SK-N-SH treated with all-trans-retinoic acid at 6 μM for 48 hours (cell line): ENCODE results near the gene AUH.

Experiments
- ATAC-seq: fragments of 200-7000 bp; cut with Tn5 transposase; 3 replicates; pipeline ENCODE4 v1.9.1; 2020; ENCODE audit warnings: mild to moderate bottlenecking, moderate library complexity
- ARNTL ChIP-seq: fragments of 450-650 bp; formaldehyde crosslinking; IDR thresholded peaks from 2 replicates; pipeline ENCODE4 v1.5.0; 2020; ENCODE audit warnings: low read depth, mild to moderate bottlenecking, moderate library complexity, borderline replicate concordance
- BACH2 ChIP-seq: fragments of 250-450 bp; sonication (Bioruptor Pico); IDR thresholded peaks from 2 replicates; pipeline ENCODE4 v1.9.0; 2021; ENCODE audit warnings: mild to moderate bottlenecking, borderline replicate concordance
- ESRRG ChIP-seq: fragments of 250-450 bp; sonication (Bioruptor Pico); IDR thresholded peaks from 2 replicates; pipeline ENCODE4 v1.6.1; 2021; ENCODE audit warnings: mild to moderate bottlenecking
- ISL1 ChIP-seq: fragments of 250-450 bp; sonication (Bioruptor Pico); IDR thresholded peaks from 2 replicates; pipeline ENCODE4 v2.1.2; 2022; ENCODE audit warnings: mild to moderate bottlenecking, moderate library complexity
- OSR1 ChIP-seq: fragments of 250-450 bp; sonication (Bioruptor Pico); IDR thresholded peaks from 2 replicates; pipeline ENCODE4 v1.8.0; 2022; ENCODE audit warnings: moderate library complexity, mild to moderate bottlenecking, inconsistent platforms
- PPARA ChIP-seq: fragments of 250-450 bp; sonication (Bioruptor Pico); IDR thresholded peaks from 2 replicates; pipeline ENCODE4 v1.5.0; 2020; ENCODE audit warnings: mild to moderate bottlenecking, borderline replicate concordance
- RARB ChIP-seq: fragments of 250-450 bp; sonication (Bioruptor Pico); IDR thresholded peaks from 2 replicates; pipeline ENCODE4 v1.8.0; 2021; ENCODE audit warnings: mild to moderate bottlenecking, moderate library complexity
- SNAI2 ChIP-seq: fragments of 250-450 bp; sonication (Bioruptor Pico); IDR thresholded peaks from 2 replicates; pipeline ENCODE4 v1.5.0; 2020; ENCODE audit warnings: mild to moderate bottlenecking, moderate library complexity
- TCF4 ChIP-seq: fragments of 250-450 bp; sonication (Bioruptor Pico); IDR thresholded peaks from 2 replicates; pipeline ENCODE4 v1.8.0; 2021; ENCODE audit warnings: mild to moderate bottlenecking, moderate library complexity, borderline replicate concordance
- TOX ChIP-seq: fragments of 250-450 bp; sonication (Bioruptor Pico); IDR thresholded peaks from 2 replicates; pipeline ENCODE4 v1.8.0; 2021; ENCODE audit warnings: mild to moderate bottlenecking, moderate library complexity, borderline replicate concordance
- ZC3H10 ChIP-seq: fragments of 250-450 bp; sonication (Bioruptor Pico); IDR thresholded peaks from 2 replicates; pipeline ENCODE4 v1.5.1; 2021; ENCODE audit warnings: mild to moderate bottlenecking, moderate library complexity
- ZFP3 ChIP-seq: fragments of 250-450 bp; sonication (Bioruptor Pico); IDR thresholded peaks from 2 replicates; pipeline ENCODE4 v1.5.0; 2020; ENCODE audit warnings: mild to moderate bottlenecking, moderate library complexity
- ZFP30 ChIP-seq: fragments of 450-650 bp; formaldehyde crosslinking; IDR thresholded peaks from 2 replicates; pipeline ENCODE4 v1.5.0; 2022; ENCODE audit warnings: mild to moderate bottlenecking, moderate library complexity
- ZNF565 ChIP-seq: fragments of 450-650 bp; formaldehyde crosslinking; conservative IDR thresholded peaks from 2 replicates; pipeline ENCODE4 v1.5.0; 2020; ENCODE audit warnings: low read depth, mild to moderate bottlenecking, moderate library complexity
- ZNF70 ChIP-seq: fragments of 450-650 bp; formaldehyde crosslinking; IDR thresholded peaks from 2 replicates; pipeline ENCODE4 v1.5.0; 2020; ENCODE audit warnings: mild to moderate bottlenecking, moderate library complexity
- ZNF8 ChIP-seq: fragments of 450-650 bp; formaldehyde crosslinking; IDR thresholded peaks from 2 replicates; pipeline ENCODE4 v1.5.0; 2020; ENCODE audit warnings: mild to moderate bottlenecking, moderate library complexity
- TF ChIP-seq, protein P1 (sequence below): fragments of 250-450 bp; sonication (Bioruptor Pico); IDR thresholded peaks from 2 replicates; pipeline ENCODE4 v1.5.0; 2020; ENCODE audit warnings: mild to moderate bottlenecking, moderate library complexity
- TF ChIP-seq, protein P2 (sequence below): fragments of 250-450 bp; sonication (Bioruptor Pico); IDR thresholded peaks from 2 replicates; pipeline ENCODE4 v1.5.1; 2021; ENCODE audit warnings: mild to moderate bottlenecking, moderate library complexity
- TF ChIP-seq, protein P3 (sequence below): fragments of 250-450 bp; sonication (Bioruptor Pico); IDR thresholded peaks from 2 replicates; pipeline ENCODE4 v1.8.0; 2021; ENCODE audit warnings: low read depth, mild to moderate bottlenecking, moderate library complexity, borderline replicate concordance
- TF ChIP-seq, protein P4 (sequence below): fragments of 250-450 bp; sonication (Bioruptor Pico); IDR thresholded peaks from 2 replicates; pipeline ENCODE4 v1.5.1; 2020; ENCODE audit warnings: low read depth, mild to moderate bottlenecking, moderate library complexity
- TF ChIP-seq, protein P5 (sequence below): fragments of 250-450 bp; sonication (Bioruptor Pico); IDR thresholded peaks from 2 replicates; pipeline ENCODE4 v1.8.0; 2020; ENCODE audit warnings: mild to moderate bottlenecking, moderate library complexity, borderline replicate concordance

AUH gene

DNA sequence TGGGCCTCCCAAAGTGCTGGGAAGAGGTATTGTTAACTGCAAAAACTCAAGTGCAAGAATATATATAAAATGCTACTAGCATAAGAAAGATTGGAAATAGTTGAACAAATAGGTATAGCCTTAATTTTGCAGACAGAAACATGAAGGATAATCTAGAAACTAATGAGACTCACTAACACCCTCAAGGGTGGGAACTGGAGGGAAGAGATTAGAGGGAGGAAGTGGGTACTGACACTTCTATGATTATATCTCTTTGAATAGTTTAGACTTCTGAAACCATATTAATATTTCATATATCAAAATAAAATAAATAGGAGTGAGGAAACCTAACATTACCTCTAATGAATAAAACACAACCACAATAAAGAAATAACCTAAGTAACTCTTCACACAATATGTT is 23.0 kb downstream of the AUH start:
- TF ChIP-seq, protein P1, sequence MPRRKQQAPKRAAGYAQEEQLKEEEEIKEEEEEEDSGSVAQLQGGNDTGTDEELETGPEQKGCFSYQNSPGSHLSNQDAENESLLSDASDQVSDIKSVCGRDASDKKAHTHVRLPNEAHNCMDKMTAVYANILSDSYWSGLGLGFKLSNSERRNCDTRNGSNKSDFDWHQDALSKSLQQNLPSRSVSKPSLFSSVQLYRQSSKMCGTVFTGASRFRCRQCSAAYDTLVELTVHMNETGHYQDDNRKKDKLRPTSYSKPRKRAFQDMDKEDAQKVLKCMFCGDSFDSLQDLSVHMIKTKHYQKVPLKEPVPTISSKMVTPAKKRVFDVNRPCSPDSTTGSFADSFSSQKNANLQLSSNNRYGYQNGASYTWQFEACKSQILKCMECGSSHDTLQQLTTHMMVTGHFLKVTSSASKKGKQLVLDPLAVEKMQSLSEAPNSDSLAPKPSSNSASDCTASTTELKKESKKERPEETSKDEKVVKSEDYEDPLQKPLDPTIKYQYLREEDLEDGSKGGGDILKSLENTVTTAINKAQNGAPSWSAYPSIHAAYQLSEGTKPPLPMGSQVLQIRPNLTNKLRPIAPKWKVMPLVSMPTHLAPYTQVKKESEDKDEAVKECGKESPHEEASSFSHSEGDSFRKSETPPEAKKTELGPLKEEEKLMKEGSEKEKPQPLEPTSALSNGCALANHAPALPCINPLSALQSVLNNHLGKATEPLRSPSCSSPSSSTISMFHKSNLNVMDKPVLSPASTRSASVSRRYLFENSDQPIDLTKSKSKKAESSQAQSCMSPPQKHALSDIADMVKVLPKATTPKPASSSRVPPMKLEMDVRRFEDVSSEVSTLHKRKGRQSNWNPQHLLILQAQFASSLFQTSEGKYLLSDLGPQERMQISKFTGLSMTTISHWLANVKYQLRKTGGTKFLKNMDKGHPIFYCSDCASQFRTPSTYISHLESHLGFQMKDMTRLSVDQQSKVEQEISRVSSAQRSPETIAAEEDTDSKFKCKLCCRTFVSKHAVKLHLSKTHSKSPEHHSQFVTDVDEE (CRISPR knock-in tag) = no peak
- TF ChIP-seq ZFP30 (CRISPR knock-in tag) (no peak), ISL1 (no peak), PPARA (no peak), ZNF70 (CRISPR knock-in tag) (no peak), ZNF565 (no peak)
- TF ChIP-seq, protein P2, sequence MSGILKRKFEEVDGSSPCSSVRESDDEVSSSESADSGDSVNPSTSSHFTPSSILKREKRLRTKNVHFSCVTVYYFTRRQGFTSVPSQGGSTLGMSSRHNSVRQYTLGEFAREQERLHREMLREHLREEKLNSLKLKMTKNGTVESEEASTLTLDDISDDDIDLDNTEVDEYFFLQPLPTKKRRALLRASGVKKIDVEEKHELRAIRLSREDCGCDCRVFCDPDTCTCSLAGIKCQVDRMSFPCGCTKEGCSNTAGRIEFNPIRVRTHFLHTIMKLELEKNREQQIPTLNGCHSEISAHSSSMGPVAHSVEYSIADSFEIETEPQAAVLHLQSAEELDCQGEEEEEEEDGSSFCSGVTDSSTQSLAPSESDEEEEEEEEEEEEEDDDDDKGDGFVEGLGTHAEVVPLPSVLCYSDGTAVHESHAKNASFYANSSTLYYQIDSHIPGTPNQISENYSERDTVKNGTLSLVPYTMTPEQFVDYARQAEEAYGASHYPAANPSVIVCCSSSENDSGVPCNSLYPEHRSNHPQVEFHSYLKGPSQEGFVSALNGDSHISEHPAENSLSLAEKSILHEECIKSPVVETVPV = no peak
- ATAC-seq = no peak

DNA sequence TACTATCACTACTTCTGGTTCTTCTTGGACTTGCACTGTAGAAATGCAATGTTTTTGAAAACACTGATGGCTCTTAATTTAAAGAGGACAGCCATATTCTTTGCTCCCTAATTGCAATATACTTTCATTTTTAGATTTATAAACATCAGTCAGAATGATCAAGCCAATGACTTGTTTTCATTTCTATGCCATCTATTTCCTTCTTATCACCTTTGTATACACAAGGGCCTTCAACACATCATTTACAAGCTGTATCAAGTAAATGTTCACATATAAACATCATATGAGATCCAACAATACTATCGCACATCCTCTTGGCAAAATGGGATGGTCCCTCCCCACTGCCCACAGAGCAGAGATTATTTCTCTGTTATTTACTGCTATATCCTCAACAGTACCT is 24.9 kb downstream of the AUH start:
- ATAC-seq = no peak
- TF ChIP-seq SNAI2 (no peak), RARB (CRISPR knock-in tag) (no peak), OSR1 (no peak), TCF4 (CRISPR knock-in tag) (no peak), ZNF565 (no peak), ZFP3 (CRISPR knock-in tag) (no peak), TOX (no peak), ESRRG (no peak), ZC3H10 (CRISPR knock-in tag) (no peak), PPARA (no peak), ARNTL (CRISPR knock-in tag) (no peak), ZFP30 (CRISPR knock-in tag) (no peak), ZNF70 (CRISPR knock-in tag) (no peak), BACH2 (no peak), ZNF8 (CRISPR knock-in tag) (no peak), ISL1 (no peak)
- TF ChIP-seq, protein P3, sequence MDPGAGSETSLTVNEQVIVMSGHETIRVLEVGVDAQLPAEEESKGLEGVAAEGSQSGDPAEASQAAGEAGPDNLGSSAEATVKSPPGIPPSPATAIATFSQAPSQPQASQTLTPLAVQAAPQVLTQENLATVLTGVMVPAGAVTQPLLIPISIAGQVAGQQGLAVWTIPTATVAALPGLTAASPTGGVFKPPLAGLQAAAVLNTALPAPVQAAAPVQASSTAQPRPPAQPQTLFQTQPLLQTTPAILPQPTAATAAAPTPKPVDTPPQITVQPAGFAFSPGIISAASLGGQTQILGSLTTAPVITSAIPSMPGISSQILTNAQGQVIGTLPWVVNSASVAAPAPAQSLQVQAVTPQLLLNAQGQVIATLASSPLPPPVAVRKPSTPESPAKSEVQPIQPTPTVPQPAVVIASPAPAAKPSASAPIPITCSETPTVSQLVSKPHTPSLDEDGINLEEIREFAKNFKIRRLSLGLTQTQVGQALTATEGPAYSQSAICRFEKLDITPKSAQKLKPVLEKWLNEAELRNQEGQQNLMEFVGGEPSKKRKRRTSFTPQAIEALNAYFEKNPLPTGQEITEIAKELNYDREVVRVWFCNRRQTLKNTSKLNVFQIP (CRISPR knock-in tag) = no peak
- TF ChIP-seq, protein P1 (CRISPR knock-in tag) = no peak
- TF ChIP-seq, protein P4, sequence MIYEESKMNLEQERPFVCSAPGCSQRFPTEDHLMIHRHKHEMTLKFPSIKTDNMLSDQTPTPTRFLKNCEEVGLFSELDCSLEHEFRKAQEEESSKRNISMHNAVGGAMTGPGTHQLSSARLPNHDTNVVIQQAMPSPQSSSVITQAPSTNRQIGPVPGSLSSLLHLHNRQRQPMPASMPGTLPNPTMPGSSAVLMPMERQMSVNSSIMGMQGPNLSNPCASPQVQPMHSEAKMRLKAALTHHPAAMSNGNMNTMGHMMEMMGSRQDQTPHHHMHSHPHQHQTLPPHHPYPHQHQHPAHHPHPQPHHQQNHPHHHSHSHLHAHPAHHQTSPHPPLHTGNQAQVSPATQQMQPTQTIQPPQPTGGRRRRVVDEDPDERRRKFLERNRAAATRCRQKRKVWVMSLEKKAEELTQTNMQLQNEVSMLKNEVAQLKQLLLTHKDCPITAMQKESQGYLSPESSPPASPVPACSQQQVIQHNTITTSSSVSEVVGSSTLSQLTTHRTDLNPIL (CRISPR knock-in tag) = no peak
- TF ChIP-seq, protein P5, sequence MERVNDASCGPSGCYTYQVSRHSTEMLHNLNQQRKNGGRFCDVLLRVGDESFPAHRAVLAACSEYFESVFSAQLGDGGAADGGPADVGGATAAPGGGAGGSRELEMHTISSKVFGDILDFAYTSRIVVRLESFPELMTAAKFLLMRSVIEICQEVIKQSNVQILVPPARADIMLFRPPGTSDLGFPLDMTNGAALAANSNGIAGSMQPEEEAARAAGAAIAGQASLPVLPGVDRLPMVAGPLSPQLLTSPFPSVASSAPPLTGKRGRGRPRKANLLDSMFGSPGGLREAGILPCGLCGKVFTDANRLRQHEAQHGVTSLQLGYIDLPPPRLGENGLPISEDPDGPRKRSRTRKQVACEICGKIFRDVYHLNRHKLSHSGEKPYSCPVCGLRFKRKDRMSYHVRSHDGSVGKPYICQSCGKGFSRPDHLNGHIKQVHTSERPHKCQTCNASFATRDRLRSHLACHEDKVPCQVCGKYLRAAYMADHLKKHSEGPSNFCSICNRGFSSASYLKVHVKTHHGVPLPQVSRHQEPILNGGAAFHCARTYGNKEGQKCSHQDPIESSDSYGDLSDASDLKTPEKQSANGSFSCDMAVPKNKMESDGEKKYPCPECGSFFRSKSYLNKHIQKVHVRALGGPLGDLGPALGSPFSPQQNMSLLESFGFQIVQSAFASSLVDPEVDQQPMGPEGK (CRISPR knock-in tag) = no peak
